Measurements from ENCODE around the gene PTPRN2.

The PTPRN2 gene

GRCh38 chr7:157975401-157976372, 611.9 kb downstream of the PTPRN2 start:
- DNase-seq (ENCODE audit: low spot score): no peak

DNA sequence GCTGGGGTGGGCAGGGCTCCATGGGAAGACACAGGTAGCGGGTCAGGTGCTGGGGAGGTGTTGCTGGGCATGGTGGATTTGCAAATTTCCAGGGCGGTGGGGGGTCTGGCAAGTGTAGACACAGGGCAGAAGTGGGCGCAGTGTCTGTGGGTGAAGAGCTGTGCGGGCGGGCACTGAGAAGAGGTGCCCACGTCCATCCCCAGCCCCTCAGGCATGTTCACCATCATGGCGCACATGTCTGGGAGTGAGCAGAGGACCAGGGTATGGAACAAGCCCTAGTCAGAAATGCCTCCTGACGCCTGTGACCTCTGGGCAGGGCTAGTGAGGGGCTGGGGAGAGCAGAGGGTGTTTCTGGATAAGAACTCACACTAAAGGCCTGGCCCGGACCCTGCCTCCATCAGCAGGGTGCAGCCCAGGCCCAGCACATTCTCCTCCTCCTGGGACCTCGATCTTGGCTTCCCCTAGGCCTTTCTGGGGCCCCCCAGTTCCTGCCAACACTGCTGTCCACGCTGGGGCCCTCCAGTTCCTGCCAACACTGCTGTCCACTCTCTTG, 612.9 kb downstream of the PTPRN2 start:
- no peak for DNase-seq (ENCODE audit: low spot score)

GRCh38 chr7:157973971-157974677, 613.5 kb downstream of the PTPRN2 start:
- no peak for DNase-seq (ENCODE audit: low spot score)

DNA sequence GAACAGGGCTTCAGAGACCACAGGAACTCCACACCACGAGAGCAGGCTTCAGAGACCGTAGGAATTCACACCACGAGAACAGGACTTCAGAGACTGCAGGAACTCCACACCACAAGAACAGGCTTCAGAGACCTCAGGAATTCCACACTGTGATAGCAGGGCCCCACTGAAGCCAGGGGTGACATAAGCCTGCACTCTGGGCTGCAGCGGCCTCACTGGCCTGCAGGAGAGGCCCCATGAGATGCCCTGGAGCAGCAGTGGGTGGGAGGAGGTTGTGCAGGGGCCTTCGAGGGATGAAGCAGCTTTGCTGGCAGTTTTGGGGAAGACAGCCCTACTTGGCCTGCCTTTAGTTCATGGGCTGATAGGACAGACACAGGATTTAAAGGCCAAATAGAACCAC, 614.7 kb downstream of the PTPRN2 start:
- DNase-seq (ENCODE audit: low spot score): no peak

DNA sequence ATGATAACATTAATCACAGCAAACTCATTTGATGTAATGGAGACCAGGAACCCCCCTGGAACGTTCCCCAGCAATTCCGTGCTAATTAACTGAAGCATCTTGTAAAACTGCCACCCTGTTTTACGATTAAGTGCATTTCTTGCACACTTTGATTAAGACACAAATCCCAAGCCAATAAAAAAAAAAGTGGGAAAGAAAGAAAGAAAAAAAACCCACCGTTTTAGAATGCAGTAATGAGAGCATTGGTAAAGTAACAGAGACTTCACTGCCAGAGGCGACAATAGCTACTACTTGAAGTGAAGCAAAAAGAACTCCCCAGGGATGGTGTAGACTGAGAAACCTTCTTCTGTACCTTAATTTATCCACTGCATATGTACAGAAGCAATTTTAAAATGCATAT, 616.1 kb downstream of the PTPRN2 start:
- no peak for DNase-seq (ENCODE audit: low spot score)

GRCh38 chr7:157970744-157971143, 616.9 kb downstream of the PTPRN2 start:
- no peak for DNase-seq (ENCODE audit: low spot score)

GRCh38 chr7:157969995-157970394, 617.6 kb downstream of the PTPRN2 start:
- no peak for DNase-seq (ENCODE audit: low spot score)

DNA sequence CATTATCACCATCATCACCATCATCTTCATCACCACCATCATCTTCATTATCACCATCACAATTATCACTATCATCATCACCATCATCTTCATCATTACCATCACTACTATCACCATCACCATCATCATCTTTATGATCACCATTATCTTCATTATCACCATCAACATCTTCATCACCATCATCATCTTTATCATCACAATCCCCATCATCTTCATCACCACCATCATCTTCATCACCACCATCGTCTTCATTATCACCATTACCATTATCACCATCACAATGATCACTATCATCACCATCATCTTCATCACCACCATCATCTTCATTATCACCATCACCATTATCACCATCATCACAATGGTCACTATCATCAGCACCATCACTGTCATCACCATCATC, 621.1 kb downstream of the PTPRN2 start:
- DNase-seq (ENCODE audit: low spot score): no peak

GRCh38 chr7:157964521-157964920, 623.1 kb downstream of the PTPRN2 start:
- no peak for DNase-seq (ENCODE audit: low spot score)

GRCh38 chr7:157964016-157964415, 623.6 kb downstream of the PTPRN2 start:
- no peak for DNase-seq (ENCODE audit: low spot score)

- DNase-seq (ENCODE audit: low spot score): no peak
These were observed 624.1 kb downstream of the PTPRN2 start for GRCh38 chr7:157963526-157963925.

GRCh38 chr7:157962458-157963306, 624.9 kb downstream of the PTPRN2 start:
- no peak for DNase-seq (ENCODE audit: low spot score)

DNA sequence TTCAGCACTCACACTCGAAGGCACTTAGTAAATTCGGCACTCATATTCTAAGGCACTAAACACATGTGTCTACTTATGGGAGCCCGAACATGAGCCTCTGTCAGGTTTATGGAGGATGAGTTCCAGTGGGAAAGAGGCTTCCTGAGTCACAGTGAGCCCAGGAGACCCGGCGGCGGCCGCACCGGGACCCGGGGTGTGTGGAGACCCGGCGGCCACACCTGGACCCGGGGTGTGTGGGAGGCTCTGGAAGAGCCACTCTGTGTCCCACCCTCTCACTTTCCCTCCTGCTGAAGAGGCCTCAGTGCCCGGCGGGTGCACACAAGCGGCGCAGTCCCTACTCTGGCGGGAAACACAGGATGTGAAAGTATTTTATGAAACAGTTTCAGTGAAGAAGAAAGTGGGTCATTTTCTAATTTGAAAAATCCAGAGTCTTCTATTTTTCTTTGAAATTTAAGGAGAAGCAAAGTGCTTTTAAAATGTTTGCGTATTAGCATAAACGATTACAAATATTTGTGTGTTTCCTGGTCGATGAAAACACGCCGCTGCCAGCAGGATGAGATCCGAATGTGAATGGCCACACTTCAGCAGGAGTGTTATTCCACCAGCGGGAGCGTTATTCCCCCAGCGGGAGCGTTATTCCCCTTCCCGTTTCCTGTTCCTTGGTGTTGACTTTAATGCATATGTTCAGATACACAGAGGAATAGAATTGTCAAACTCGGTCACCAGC, 625.7 kb downstream of the PTPRN2 start:
- no peak for DNase-seq (ENCODE audit: low spot score)

- no peak for DNase-seq (ENCODE audit: low spot score)
These were observed 632.1 kb downstream of the PTPRN2 start for GRCh38 chr7:157955348-157955999.

DNA sequence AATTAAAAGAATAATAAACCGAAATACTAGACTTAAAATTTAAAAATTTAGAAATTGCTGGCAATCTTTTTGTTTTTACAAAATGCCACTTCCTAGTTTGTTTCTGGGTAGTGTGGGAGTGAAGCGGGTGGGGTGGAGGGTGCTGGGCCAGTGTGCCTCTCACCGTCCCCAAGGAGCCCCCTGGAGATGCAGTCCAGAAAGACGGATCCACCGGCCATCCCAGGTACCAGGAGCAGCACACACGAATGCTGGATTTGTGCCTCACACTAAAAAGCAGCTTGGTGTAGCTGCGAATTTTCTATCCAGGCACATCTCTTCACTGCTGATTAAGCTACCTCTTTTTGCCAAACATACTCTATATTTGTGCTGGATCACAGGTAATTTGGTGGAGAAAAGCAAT, 632.7 kb downstream of the PTPRN2 start:
- no peak for DNase-seq (ENCODE audit: low spot score)

DNA sequence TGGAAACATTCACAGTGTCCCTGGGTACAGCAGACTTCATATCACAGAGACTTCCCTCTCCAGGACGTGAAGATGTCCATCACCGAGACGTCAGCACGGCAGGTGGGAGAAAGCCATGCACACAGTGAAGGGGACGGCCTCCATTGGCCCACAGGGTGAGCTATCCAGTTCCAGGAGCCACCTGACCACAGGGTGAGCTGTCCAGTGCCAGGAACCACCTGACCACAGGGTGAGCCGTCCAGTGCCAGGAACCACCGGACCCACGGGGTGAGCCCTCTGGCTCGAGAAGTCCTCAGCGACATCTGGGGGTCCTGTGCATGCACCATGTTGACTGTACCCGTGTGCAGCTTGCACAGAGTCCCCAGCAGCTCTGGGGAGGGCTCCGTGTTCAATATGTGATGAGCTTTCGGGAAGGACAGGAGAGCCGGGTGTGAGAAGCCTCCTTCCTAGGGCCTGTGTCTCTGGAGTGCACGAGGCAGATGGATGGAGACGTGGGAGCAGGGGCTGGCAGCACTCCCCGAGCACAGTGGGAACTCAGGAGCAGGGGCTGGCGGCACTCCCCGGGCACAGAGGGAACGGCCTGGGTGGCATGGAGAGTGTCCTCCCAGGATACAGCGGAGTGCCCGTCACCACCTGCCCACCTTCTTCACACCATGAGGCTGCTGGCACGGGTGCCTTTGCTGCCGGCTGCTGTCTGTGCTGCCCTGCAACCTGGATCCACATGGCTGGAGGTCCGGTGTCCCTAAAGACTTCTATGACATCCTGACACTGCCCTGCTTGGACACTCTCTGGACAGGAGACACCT, 634.6 kb downstream of the PTPRN2 start:
- no peak for DNase-seq (ENCODE audit: low spot score)

DNA sequence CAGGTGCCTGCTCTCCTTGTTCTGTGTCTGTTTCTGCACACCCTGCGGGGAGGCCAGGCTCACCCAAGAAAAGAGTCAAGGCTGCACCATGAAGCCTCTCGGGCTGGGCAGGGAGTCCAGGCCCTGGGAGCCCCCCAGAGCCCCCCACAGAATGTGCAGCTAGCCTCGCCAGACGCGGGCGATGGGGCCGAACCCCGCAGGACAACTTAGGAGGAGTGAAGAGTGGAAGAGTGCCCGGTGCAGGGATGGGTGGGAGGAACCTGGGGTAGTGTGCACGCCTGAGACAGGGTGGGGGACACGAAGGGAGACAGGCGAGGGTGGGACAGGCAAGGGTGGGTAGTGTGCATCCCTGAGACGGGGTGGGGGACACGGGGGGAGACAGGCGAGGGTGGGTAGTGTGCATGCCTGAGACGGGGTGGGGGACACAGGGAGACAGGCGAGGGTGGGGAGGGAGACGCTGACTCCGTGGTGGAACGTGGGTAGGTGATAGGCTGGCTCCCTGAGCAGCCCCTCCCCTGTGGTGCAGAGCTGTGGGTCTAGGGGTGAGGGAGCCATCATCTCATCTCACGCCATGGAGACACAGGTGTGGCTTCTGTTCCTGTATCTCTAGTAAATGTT, 635.5 kb downstream of the PTPRN2 start:
- DNase-seq (ENCODE audit: low spot score): no peak

- DNase-seq (ENCODE audit: low spot score): no peak
These were observed 636.1 kb downstream of the PTPRN2 start for GRCh38 chr7:157951300-157952049.

- DNase-seq (ENCODE audit: low spot score): no peak
These were observed 637.9 kb downstream of the PTPRN2 start for GRCh38 chr7:157949711-157950110.

Data from hematopoietic multipotent progenitor cell treated with erythropoietin and hydrocortisone succinate and interleukin-3 and kit ligand, for 15 days (in vitro differentiated cells).